DND-41 (cell line): ENCODE measurements around the gene RNGTT.

Source experiments
- ATAC-seq: fragments of 200-7000 bp; cut with Tn5 transposase; 3 replicates; pipeline ENCODE4 v1.9.1; 2021; ENCODE audit warnings: low read depth; ENCODE audit not compliant: insufficient read depth
- DNase-seq: peaks from one replicate; pipeline ENCODE4 v3.0.0-alpha.2; 2020
- H2AFZ ChIP-seq: 2 replicates; pipeline ENCODE4 v1.6.0; 2012; ENCODE audit warnings: low read depth, low read length
- H3K27ac ChIP-seq: 2 replicates; pipeline ENCODE4 v1.5.1; 2012; ENCODE audit warnings: low read length, inconsistent platforms
- H3K27me3 ChIP-seq: fragments of 200-600 bp; sonication (generic); 2 replicates; pipeline ENCODE4 v1.6.0; 2012; ENCODE audit warnings: low read length, mild to moderate bottlenecking, inconsistent platforms; ENCODE audit not compliant: insufficient read depth, poor library complexity
- H3K36me3 ChIP-seq: 2 replicates; pipeline ENCODE4 v1.5.1; 2012; ENCODE audit warnings: low read length, inconsistent platforms; ENCODE audit not compliant: insufficient read depth
- H3K4me1 ChIP-seq: 2 replicates; pipeline ENCODE4 v1.5.1; 2012; ENCODE audit warnings: mild to moderate bottlenecking, low read length; ENCODE audit not compliant: insufficient read depth
- H3K4me2 ChIP-seq: 2 replicates; pipeline ENCODE4 v1.6.0; 2012; ENCODE audit warnings: mild to moderate bottlenecking, moderate library complexity, low read length, inconsistent platforms; ENCODE audit not compliant: insufficient read depth
- H3K4me3 ChIP-seq, 2 experiments: fragments of 200-600 bp in 1 of 2; shearing (Covaris generic) in 1 of 2; 2 replicates each; pipeline ENCODE4 v1.5.1; 2012 to 2016; ENCODE audit warnings: inconsistent platforms in 2 of 2, low read length in 2 of 2, mild to moderate bottlenecking in 2 of 2, low read depth in 1 of 2, moderate library complexity in 1 of 2
- H3K79me2 ChIP-seq: 2 replicates; pipeline ENCODE4 v1.6.0; 2012; ENCODE audit warnings: low read length, inconsistent platforms; ENCODE audit not compliant: insufficient read depth
- H3K9ac ChIP-seq: 2 replicates; pipeline ENCODE4 v1.6.0; 2012; ENCODE audit warnings: low read depth, mild to moderate bottlenecking, inconsistent platforms, low read length, moderate library complexity
- H3K9me3 ChIP-seq: 2 replicates; pipeline ENCODE4 v1.5.1; 2012; ENCODE audit warnings: low read length, moderate library complexity, mild to moderate bottlenecking, inconsistent platforms; ENCODE audit not compliant: insufficient read depth, severe bottlenecking
- H4K20me1 ChIP-seq: 2 replicates; pipeline ENCODE4 v1.6.0; 2012; ENCODE audit warnings: low read length; ENCODE audit not compliant: insufficient read depth
- EZH2 ChIP-seq: IDR thresholded peaks from 3 replicates; pipeline ENCODE4 v1.6.1; 2012; ENCODE audit warnings: borderline replicate concordance, low read depth, mild to moderate bottlenecking, moderate library complexity, low read length, inconsistent platforms; ENCODE audit not compliant: severe bottlenecking
- TF ChIP-seq, protein P1 (sequence below): IDR thresholded peaks from 2 replicates; pipeline ENCODE4 v1.5.1; 2012; ENCODE audit warnings: borderline replicate concordance, low read length, moderate library complexity, mild to moderate bottlenecking; ENCODE audit not compliant: poor library complexity, severe bottlenecking; ENCODE audit errors: extremely low read depth

RNGTT gene

GRCh38 chr6:88709819-88710246 lies 253.6 kb downstream of the RNGTT start:
- TF ChIP-seq, protein P1, sequence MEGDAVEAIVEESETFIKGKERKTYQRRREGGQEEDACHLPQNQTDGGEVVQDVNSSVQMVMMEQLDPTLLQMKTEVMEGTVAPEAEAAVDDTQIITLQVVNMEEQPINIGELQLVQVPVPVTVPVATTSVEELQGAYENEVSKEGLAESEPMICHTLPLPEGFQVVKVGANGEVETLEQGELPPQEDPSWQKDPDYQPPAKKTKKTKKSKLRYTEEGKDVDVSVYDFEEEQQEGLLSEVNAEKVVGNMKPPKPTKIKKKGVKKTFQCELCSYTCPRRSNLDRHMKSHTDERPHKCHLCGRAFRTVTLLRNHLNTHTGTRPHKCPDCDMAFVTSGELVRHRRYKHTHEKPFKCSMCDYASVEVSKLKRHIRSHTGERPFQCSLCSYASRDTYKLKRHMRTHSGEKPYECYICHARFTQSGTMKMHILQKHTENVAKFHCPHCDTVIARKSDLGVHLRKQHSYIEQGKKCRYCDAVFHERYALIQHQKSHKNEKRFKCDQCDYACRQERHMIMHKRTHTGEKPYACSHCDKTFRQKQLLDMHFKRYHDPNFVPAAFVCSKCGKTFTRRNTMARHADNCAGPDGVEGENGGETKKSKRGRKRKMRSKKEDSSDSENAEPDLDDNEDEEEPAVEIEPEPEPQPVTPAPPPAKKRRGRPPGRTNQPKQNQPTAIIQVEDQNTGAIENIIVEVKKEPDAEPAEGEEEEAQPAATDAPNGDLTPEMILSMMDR, result no peak
- TF ChIP-seq EZH2, result no peak
- DNase-seq (no peak), ATAC-seq (no peak)
- Histone ChIP-seq H4K20me1 (no peaks in the 10 kb centered on the region), H3K27me3 (no peaks in the 10 kb centered on the region), H3K9me3 (no peaks in the 10 kb centered on the region), H3K4me2 (no peak overlapping the region), H2AFZ (no peak overlapping the region), H3K36me3 (no peaks in the 10 kb centered on the region), H3K9ac (no peak overlapping the region), H3K4me3 (no peak overlapping the region), H3K27ac (no peak overlapping the region), H3K79me2 (no peaks in the 10 kb centered on the region), H3K4me1 (no peaks in the 10 kb centered on the region)

- DNase-seq, result no peak
- no peak for ATAC-seq
- Histone ChIP-seq H4K20me1 (no peaks in the 10 kb centered on the region), H3K9ac (no peak overlapping the region), H3K4me2 (no peak overlapping the region), H3K27ac (no peak overlapping the region), H3K4me3 (no peak overlapping the region), H3K9me3 (no peaks in the 10 kb centered on the region), H3K79me2 (no peaks in the 10 kb centered on the region), H3K4me1 (no peaks in the 10 kb centered on the region), H2AFZ (no peak overlapping the region), H3K27me3 (no peaks in the 10 kb centered on the region), H3K36me3 (no peaks in the 10 kb centered on the region)
- no peak for TF ChIP-seq EZH2
- TF ChIP-seq, protein P1, result no peak
Observed at GRCh38 chr6:88708197-88708744, 255.1 kb downstream of the RNGTT start.

DNA sequence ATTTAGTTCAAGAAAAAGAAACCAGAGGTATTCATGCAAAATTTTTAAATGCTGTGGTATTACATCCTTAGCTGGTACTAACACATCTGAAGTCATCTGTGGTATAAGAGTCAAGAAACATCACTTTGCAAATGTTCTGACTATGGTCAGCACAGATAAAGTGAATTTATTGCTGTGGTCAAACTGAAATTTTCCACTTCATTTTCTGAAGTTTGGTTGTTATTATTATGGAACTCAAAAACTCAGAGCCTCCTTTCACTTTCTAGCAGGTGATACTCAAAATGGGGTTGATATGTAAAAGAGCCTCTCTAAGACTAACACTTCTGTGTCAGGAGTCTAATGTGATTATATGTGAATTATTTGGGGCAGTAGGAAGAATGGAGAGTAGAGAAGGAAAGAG lies 257.8 kb downstream of the RNGTT start:
- Histone ChIP-seq H3K36me3 (no peaks in the 10 kb centered on the region), H3K27me3 (no peaks in the 10 kb centered on the region), H3K4me2 (no peak overlapping the region), H3K9me3 (no peaks in the 10 kb centered on the region), H3K4me3 (no peak overlapping the region), H3K9ac (no peak overlapping the region), H3K79me2 (no peaks in the 10 kb centered on the region), H3K4me1 (no peaks in the 10 kb centered on the region), H2AFZ (no peak overlapping the region), H3K27ac (no peak overlapping the region), H4K20me1 (no peaks in the 10 kb centered on the region)
- DNase-seq (no peak), ATAC-seq (no peak)
- TF ChIP-seq, protein P1, result no peak
- no peak for TF ChIP-seq EZH2

DNA sequence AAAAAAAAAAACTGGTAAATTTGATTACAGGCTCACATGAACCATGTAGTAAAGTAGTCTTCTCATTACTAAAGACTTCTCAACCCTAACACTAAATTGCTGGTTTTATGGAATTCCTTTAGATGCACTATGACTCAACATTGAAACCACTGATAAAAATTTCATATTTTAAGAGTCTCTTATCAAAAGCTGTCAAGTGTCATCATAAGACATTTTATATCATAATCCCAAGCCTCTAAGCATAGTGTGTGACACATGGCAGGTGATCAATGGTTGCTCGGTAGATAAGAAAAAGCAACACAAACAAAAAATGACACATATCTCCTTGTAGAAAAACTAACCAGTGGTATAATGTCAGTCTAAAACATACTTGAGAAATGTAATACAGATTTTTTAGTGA lies 258.4 kb downstream of the RNGTT start:
- Histone ChIP-seq H3K27me3 (no peaks in the 10 kb centered on the region), H3K27ac (no peak overlapping the region), H2AFZ (no peak overlapping the region), H3K36me3 (no peaks in the 10 kb centered on the region), H3K4me2 (no peak overlapping the region), H3K9ac (no peak overlapping the region), H4K20me1 (no peaks in the 10 kb centered on the region), H3K4me3 (no peak overlapping the region), H3K9me3 (no peaks in the 10 kb centered on the region), H3K4me1 (no peaks in the 10 kb centered on the region), H3K79me2 (no peaks in the 10 kb centered on the region)
- ATAC-seq (no peak), DNase-seq (no peak)
- no peak for TF ChIP-seq EZH2
- TF ChIP-seq, protein P1, result no peak
